GM21825 (cell line): ENCODE results near the gene TAF4B.
"Not testable (repeated sequence)": the region's sequence is repeated elsewhere in the genome, so short reads cannot be mapped to it uniquely, and the experiment has no call there.

Experiments used
- ATAC-seq: cut with Tn5 transposase; IDR thresholded peaks from one replicate; pipeline ENCODE4 v1.9.1; 2021; ENCODE audit warnings: mild to moderate bottlenecking, moderate library complexity; ENCODE audit not compliant: unreplicated experiment

The TAF4B gene

GRCh38 chr18:26226229-26227050, at the start of gene TAF4B:
Gene TAF4B, plus strand, starts transcription at chr18:26226445. Its CDS starts 489 bp downstream, at chr18:26226934.
- peak; percentile 91 for ATAC-seq

- ATAC-seq: peak; percentile 60
Observed at GRCh38 chr18:26181343-26181826, 44.9 kb upstream of the TAF4B start.

- ATAC-seq: no peak
Observed at GRCh38 chr18:26183395-26184112, 42.7 kb upstream of the TAF4B start.

- ATAC-seq: no peak
Observed at GRCh38 chr18:26185267-26185666, 41.0 kb upstream of the TAF4B start.

- peak; percentile 88 for ATAC-seq
Observed at GRCh38 chr18:26190506-26190905, 35.7 kb upstream of the TAF4B start.

- no peak for ATAC-seq
Observed at GRCh38 chr18:26192233-26192632, 34.0 kb upstream of the TAF4B start.

GRCh38 chr18:26196605-26197004, 29.6 kb upstream of the TAF4B start:
- no peak for ATAC-seq

GRCh38 chr18:26202001-26202400, 24.2 kb upstream of the TAF4B start:
- ATAC-seq: not testable (repeated sequence)

GRCh38 chr18:26205318-26205717, 20.9 kb upstream of the TAF4B start:
- ATAC-seq: no peak

- ATAC-seq: no peak
Observed at GRCh38 chr18:26206488-26206887, 19.8 kb upstream of the TAF4B start.

- ATAC-seq: no peak
Observed at GRCh38 chr18:26207937-26208336, 18.3 kb upstream of the TAF4B start.

- no peak for ATAC-seq
Observed at GRCh38 chr18:26208977-26209376, 17.3 kb upstream of the TAF4B start.

GRCh38 chr18:26210147-26210546, 16.1 kb upstream of the TAF4B start:
- no peak for ATAC-seq

- peak; percentile 93 for ATAC-seq
Observed at GRCh38 chr18:26215247-26215970, 10.8 kb upstream of the TAF4B start.

GRCh38 chr18:26225022-26225693, 1.1 kb upstream of the TAF4B start:
- ATAC-seq: no peak

GRCh38 chr18:26225915-26226228, 373 bp upstream of the TAF4B start:
- no peak for ATAC-seq

GRCh38 chr18:26227051-26227670, 916 bp downstream of the TAF4B start:
- peak; percentile 13 for ATAC-seq

- ATAC-seq: no peak
Observed at GRCh38 chr18:26228562-26229260, 2.5 kb downstream of the TAF4B start.

GRCh38 chr18:26230497-26230896, 4.3 kb downstream of the TAF4B start:
- ATAC-seq: no peak

- no peak for ATAC-seq
Observed at GRCh38 chr18:26233208-26233607, 7.0 kb downstream of the TAF4B start.
